Transverse colon (tissue), 4 donors: Measurements from ENCODE around the gene FAM234A. TPM values are rescaled to one million over a fixed set of nuclear protein-coding genes. Genes with fewer than 3 reads are reported as not detected.

ENCODE experiments used
- DNase-seq: peaks from one replicate; pipeline ENCODE4 v3.0.0-alpha.2; 2019
- H3K27ac ChIP-seq, 4 donors: fragments of 200-600 bp; sonication (generic); 2 replicates each; pipeline ENCODE4 v1.5.1; 2016 to 2018; ENCODE audit warnings: inconsistent platforms in 4 of 4
- H3K27me3 ChIP-seq: fragments of 200-600 bp; sonication (generic); 2 replicates; pipeline ENCODE4 v1.5.1; 2017; ENCODE audit warnings: inconsistent platforms
- H3K36me3 ChIP-seq, 4 donors: fragments of 200-600 bp; sonication (generic); 2 replicates each; pipeline ENCODE4 v1.5.1; 2017 to 2019; ENCODE audit warnings: inconsistent platforms in 4 of 4
- H3K4me1 ChIP-seq, 4 donors: fragments of 200-600 bp; sonication (generic); 2 replicates each; pipeline ENCODE4 v1.5.1; 2017 to 2020; ENCODE audit warnings: inconsistent platforms in 4 of 4
- H3K4me3 ChIP-seq, 4 donors: fragments of 200-600 bp; sonication (generic); 1 replicate in 1 of 4; 2 replicates in 3 of 4; pipeline versions ENCODE4 v1.5.1 to v1.6.1; 2017 to 2019; ENCODE audit warnings: inconsistent platforms in 4 of 4
- H3K9me3 ChIP-seq, 2 donors: fragments of 200-600 bp; sonication (generic); 2 replicates each; pipeline ENCODE4 v1.5.1; 2017 to 2019; ENCODE audit warnings: inconsistent platforms in 2 of 2
- EP300 ChIP-seq: sonication (generic); formaldehyde crosslinking; IDR thresholded peaks from one replicate; pipeline ENCODE4 v1.6.1; 2017; ENCODE audit warnings: antibody characterized with exemption, low read depth
- POLR2A ChIP-seq: fragments of 450-650 bp; IDR thresholded peaks from one replicate; pipeline ENCODE4 v1.6.1; 2016; ENCODE audit warnings: antibody characterized with exemption, mild to moderate bottlenecking, moderate library complexity
- POLR2AphosphoS5 ChIP-seq, 3 donors: sonication (generic); formaldehyde crosslinking; IDR thresholded peaks; one replicate each; pipeline ENCODE4 v1.6.1; 2016; ENCODE audit warnings: antibody characterized with exemption in 3 of 3
- WGBS, 2 donors: methylation state at CpG; one replicate each; pipeline ENCODE4 v1.1.5; 2018; ENCODE audit warnings: low coverage in 1 of 2; 5-methylcytosine and 5-hydroxymethylcytosine counted together
- in situ Hi-C, 4 donors: fragments of 200-750 bp; cut with MboI; loops; one replicate each; pipeline versions ENCODE4 v1.15.0 to v1.15.1; 2017; ENCODE audit warnings: low sequenced_read_pairs in 3 of 4, low pct_ligation_motif_present in 1 of 4, low pct_unique_long_range_greater_than_20kb in 1 of 4
- intact Hi-C: fragments of 100-400 bp; cut with DNase I; formaldehyde crosslinking; loops from one replicate; pipeline ENCODE4 v1.15.1; 2023; ENCODE audit warnings: low total_unique reads
- total RNA-seq, 4 donors: library from RNA; depleted of rRNA; stranded (reverse); fragments of >200 nt; gene quantifications; one replicate each; pipeline ENCODE4 v1.1.0, GENCODE V29; 2016
- TF ChIP-seq, protein P1 (sequence below), 5 experiments: fragments of 200-600 bp in 3 of 5; fragments of 450-650 bp in 2 of 5; sonication (generic) in 3 of 5; IDR thresholded peaks; 1 replicate in 2 of 5; 2 replicates in 3 of 5; pipeline ENCODE4 v1.5.1; 2016 to 2017; ENCODE audit warnings: antibody characterized with exemption in 5 of 5, inconsistent platforms in 3 of 5, mild to moderate bottlenecking in 2 of 5, moderate library complexity in 1 of 5

The FAM234A gene
- total RNA-seq, 4 donors from 2014 or later: 55.4 to 328 (median 112) TPM

DNA sequence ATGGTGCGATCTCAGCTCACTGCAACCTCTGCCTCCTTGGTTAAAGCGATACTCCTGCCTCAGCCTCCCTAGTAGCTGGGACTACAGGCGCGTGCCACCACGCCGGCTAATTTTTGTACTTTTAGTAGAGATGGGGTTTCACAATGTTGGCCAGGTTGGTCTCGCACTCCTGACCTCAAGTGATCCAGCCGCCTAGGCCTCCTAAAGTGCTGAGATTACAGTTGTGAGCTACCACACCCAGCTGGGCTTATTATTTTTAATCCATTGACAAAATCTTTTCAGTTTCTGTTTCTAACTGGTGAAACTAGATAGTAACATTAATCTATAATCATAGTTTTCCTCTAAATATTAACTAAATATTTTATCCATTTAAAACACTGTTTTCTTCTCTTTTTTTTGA is 5.9 kb downstream of the FAM234A start:
- intact Hi-C loops (loop anchor here (10.0 kb wide), 1 partner anchor 114 kb away; the partner anchor contains the start of gene AXIN1), in situ Hi-C loops (no loop called here)
- no peak for DNase-seq
- H3K4me3 ChIP-seq: no peak overlapping the region
- peak overlapping the region in 3 of 4 donors; percentile 16 to 43 (median 18) for H3K27ac ChIP-seq
- no peak for TF ChIP-seq POLR2AphosphoS5 (IDR thresholded peaks at IDR 0.05)
- TF ChIP-seq EP300: no peak
- TF ChIP-seq, protein P1, sequence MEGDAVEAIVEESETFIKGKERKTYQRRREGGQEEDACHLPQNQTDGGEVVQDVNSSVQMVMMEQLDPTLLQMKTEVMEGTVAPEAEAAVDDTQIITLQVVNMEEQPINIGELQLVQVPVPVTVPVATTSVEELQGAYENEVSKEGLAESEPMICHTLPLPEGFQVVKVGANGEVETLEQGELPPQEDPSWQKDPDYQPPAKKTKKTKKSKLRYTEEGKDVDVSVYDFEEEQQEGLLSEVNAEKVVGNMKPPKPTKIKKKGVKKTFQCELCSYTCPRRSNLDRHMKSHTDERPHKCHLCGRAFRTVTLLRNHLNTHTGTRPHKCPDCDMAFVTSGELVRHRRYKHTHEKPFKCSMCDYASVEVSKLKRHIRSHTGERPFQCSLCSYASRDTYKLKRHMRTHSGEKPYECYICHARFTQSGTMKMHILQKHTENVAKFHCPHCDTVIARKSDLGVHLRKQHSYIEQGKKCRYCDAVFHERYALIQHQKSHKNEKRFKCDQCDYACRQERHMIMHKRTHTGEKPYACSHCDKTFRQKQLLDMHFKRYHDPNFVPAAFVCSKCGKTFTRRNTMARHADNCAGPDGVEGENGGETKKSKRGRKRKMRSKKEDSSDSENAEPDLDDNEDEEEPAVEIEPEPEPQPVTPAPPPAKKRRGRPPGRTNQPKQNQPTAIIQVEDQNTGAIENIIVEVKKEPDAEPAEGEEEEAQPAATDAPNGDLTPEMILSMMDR (IDR thresholded peaks at IDR 0.05): no peak
- TF ChIP-seq POLR2A: no peak
- H3K36me3 ChIP-seq: no peaks in the 10 kb centered on the region
- no peaks in the 10 kb centered on the region for H3K9me3 ChIP-seq
- 89% methylated on average over 8 of the region's 8 CpGs; no CpG with 5 or more reads in 1 of the 2 donors for WGBS, 2 donors
- no peaks in the 10 kb centered on the region for H3K27me3 ChIP-seq
- H3K4me1 ChIP-seq: peaks cover 11 to 42% (median 17%) of the 10 kb centered on the region in 4 donors

DNA sequence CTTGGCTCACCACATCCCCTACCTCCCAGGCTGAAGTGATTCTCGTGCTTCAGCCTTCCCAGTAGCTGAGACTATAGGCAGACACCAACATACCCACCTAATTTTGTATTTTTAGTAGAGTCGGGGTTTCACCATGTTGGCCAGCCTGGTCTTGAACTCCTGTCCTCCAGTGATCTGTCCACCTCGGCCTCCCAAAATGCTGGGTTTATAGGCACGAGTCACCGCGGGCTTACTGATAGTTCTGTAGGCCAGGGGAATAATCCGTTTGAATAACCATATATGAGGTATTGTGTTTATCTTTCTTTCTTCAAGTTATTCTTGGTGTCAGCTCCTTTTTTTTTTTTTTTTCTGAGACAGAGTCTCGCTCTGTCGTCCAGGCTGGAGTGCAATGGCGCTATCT is 7.7 kb downstream of the FAM234A start:
- WGBS, 2 donors: 84 to 88% methylated on average over 10 of the region's 10 CpGs
- Histone ChIP-seq H3K27me3 (no peaks in the 10 kb centered on the region), H3K27ac (peak overlapping the region in 2 of 4 donors; percentile 26 to 27), H3K4me3 (no peak overlapping the region), H3K36me3 (no peaks in the 10 kb centered on the region), H3K9me3 (no peaks in the 10 kb centered on the region), H3K4me1 (peaks cover 4 to 33% (median 12%) of the 10 kb centered on the region in 4 donors)
- in situ Hi-C loops: no loop called here
- intact Hi-C loops: loop anchor here (10.0 kb wide), 1 partner anchor 113 kb away; the partner anchor contains the start of gene AXIN1
- TF ChIP-seq, protein P1 (IDR thresholded peaks at IDR 0.05): no peak
- TF ChIP-seq POLR2A (no peak), POLR2AphosphoS5 (IDR thresholded peaks at IDR 0.05) (no peak), EP300 (no peak)
- no peak for DNase-seq

DNA sequence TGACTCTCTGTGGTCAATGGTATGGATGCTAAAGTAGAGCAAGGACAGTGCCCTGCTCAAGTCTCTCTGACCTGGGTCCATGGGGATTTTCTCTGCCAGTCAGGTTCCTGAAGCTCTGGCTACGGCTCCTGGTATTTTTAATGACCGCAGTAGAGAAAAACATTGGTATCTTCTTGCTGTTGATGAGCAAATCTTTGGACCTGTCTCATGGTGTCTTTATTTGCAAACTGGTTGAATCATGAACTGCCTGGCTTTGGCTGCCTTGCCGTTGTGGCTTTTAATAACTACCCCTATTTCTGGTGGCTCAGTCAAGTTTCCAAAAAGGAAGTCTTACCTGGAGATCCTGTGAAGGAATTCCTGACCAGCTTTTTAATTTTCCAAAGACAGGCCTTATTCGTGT is 8.7 kb downstream of the FAM234A start:
- intact Hi-C loops: loop anchor here (10.0 kb wide), 1 partner anchor 111 kb away; the partner anchor contains the start of gene AXIN1
- Histone ChIP-seq H3K4me3 (no peak overlapping the region), H3K36me3 (no peaks in the 10 kb centered on the region), H3K27ac (no peak overlapping the region), H3K9me3 (no peaks in the 10 kb centered on the region), H3K4me1 (peaks cover 4 to 33% (median 12%) of the 10 kb centered on the region in 4 donors), H3K27me3 (no peaks in the 10 kb centered on the region)
- 58 to 89% methylated on average over 2 to 4 of the region's 4 CpGs for WGBS, 2 donors
- in situ Hi-C loops: no loop called here
- DNase-seq: no peak
- no peak for TF ChIP-seq EP300
- no peak for TF ChIP-seq POLR2A

DNA sequence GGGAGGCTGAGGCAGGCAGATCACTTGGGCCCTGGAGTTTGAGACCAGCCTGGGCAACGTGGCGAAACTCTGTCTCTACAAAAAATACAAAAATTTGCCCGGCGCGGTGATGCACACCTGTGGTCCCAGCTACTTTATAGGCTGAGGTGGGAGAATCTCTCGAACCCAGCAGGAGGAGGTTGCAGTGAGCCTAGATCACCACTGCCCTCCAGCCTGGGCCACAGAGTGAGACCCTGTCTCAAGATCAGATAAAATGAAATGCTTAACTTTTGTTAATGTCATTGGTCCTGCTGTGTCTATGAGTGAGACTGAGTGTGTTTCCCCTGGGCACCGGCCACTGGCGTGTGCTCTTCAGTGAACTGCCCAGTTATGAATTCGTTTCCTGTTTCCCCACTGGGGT is 10.5 kb downstream of the FAM234A start:
- peaks cover 0 to 23% (median 10%) of the 10 kb centered on the region in 4 donors for H3K4me1 ChIP-seq
- 80 to 93% methylated on average over 5 to 9 of the region's 9 CpGs for WGBS, 2 donors

More for the DNA sequence above, 10.5 kb downstream of the FAM234A start:
- TF ChIP-seq POLR2A (no peak), POLR2AphosphoS5 (IDR thresholded peaks at IDR 0.05) (no peak), EP300 (no peak)
- TF ChIP-seq, protein P1 (IDR thresholded peaks at IDR 0.05): no peak
- in situ Hi-C loops (no loop called here), intact Hi-C loops (loop anchor here (10.0 kb wide), 1 partner anchor 110 kb away; the partner anchor contains the start of gene AXIN1)
- Histone ChIP-seq H3K27ac (no peak overlapping the region), H3K36me3 (no peaks in the 10 kb centered on the region), H3K4me3 (no peak overlapping the region), H3K9me3 (no peaks in the 10 kb centered on the region), H3K27me3 (no peaks in the 10 kb centered on the region)
- DNase-seq: no peak
